HCT116 (cell line): ENCODE measurements around the gene CALML4. TPM values are rescaled to one million over a fixed set of nuclear protein-coding genes. Genes with fewer than 3 reads are reported as not detected.

ENCODE experiments used
- ATAC-seq: fragments of 200-7000 bp; cut with Tn5 transposase; 2 replicates; pipeline ENCODE4 v1.9.1; 2020; ENCODE audit warnings: mild to moderate bottlenecking, moderate library complexity
- BruUV-seq: library from RNA; stranded (reverse); fragments of 400-500 nt; replicated peaks from 2 replicates; lab custom pipeline; 2021; lab: Mats Ljungman, UMichigan
- CTCF ChIA-PET: fragments of 300-600 bp; sonication (Branson Sonifier 250); formaldehyde crosslinking; loops from one replicate; lab custom pipeline; 2021; ENCODE audit warnings: antibody characterized with exemption; lab: Charles Lee
- POLR2A ChIA-PET: fragments of 300-600, 350-600 bp; sonication (Branson Sonifier 250); formaldehyde crosslinking; loops from one replicate; lab custom pipeline; 2021; ENCODE audit warnings: antibody characterized with exemption; lab: Charles Lee
- RAD21 ChIA-PET, 2 experiments: fragments of 300-600 bp; sonication (Branson Sonifier 250); formaldehyde crosslinking; loops; one replicate each; lab custom pipeline; 2023; ENCODE audit warnings: low total read pairs in 2 of 2; ENCODE audit not compliant: uncharacterized antibody in 2 of 2, unreplicated experiment in 2 of 2, low non-redundant PET in 1 of 2; lab: Charles Lee
- DNase-seq: peaks from one replicate; pipeline ENCODE4 v3.0.0-alpha.2; 2010; ENCODE audit warnings: low read depth, low spot score
- H2AFZ ChIP-seq: fragments of 200-600 bp; shearing (Covaris generic), sonication (generic); 2 replicates; pipeline ENCODE4 v1.6.1; 2017; ENCODE audit warnings: low read depth, mixed run types, mixed read lengths, antibody characterized with exemption, low read length; ENCODE audit not compliant: poor library complexity, severe bottlenecking
- H3K27ac ChIP-seq: 2 replicates; pipeline ENCODE4 v1.5.1; 2012; ENCODE audit warnings: low read depth, low read length
- H3K27me3 ChIP-seq: fragments of 200-600 bp; sonication (generic); 2 replicates; pipeline ENCODE4 v1.6.1; 2016; ENCODE audit warnings: mixed run types, low read length, mixed read lengths; ENCODE audit not compliant: insufficient read depth
- H3K36me3 ChIP-seq, 2 experiments: fragments of 200-500 bp in 1 of 2; fragments of 200-600 bp in 1 of 2; sonication (Bioruptor generic) in 1 of 2; sonication (generic) in 1 of 2; 2 replicates each; pipeline versions ENCODE4 v1.5.1 to v1.6.1; 2014 to 2016; ENCODE audit warnings: low read length in 2 of 2, inconsistent platforms in 1 of 2, mixed read lengths in 1 of 2, mixed run types in 1 of 2; ENCODE audit not compliant: insufficient read depth in 2 of 2, control insufficient read depth in 1 of 2
- H3K4me1 ChIP-seq, 2 experiments: fragments of 200-600 bp in 1 of 2; sonication (generic) in 1 of 2; 2 replicates each; pipeline versions ENCODE4 v1.5.1 to v1.6.1; 2012 to 2017; ENCODE audit warnings: low read length in 2 of 2, inconsistent platforms in 1 of 2, mild to moderate bottlenecking in 1 of 2, mixed read lengths in 1 of 2, mixed run types in 1 of 2, moderate library complexity in 1 of 2; ENCODE audit not compliant: insufficient read depth in 2 of 2, control insufficient read depth in 1 of 2
- H3K4me2 ChIP-seq: fragments of 200-600 bp; sonication (generic); 2 replicates; pipeline ENCODE4 v1.6.1; 2017; ENCODE audit warnings: mixed run types, low read length, mixed read lengths
- H3K4me3 ChIP-seq, 2 experiments: fragments of 200-600 bp in 1 of 2; sonication (generic) in 1 of 2; replicated peaks in 1 of 2; 2 replicates each; pipeline ENCODE4 v1.5.1; 2011 to 2016; ENCODE audit warnings: low read length in 2 of 2, control low read depth in 1 of 2, low read depth in 1 of 2, mild to moderate bottlenecking in 1 of 2, mixed read lengths in 1 of 2, mixed run types in 1 of 2
- H3K79me2 ChIP-seq: fragments of 200-600 bp; sonication (generic); 2 replicates; pipeline ENCODE4 v1.6.1; 2017; ENCODE audit warnings: mild to moderate bottlenecking, mixed run types, low read length, moderate library complexity, mixed read lengths; ENCODE audit not compliant: insufficient read depth
- H3K9ac ChIP-seq: fragments of 200-600 bp; sonication (generic); 2 replicates; pipeline ENCODE4 v1.6.1; 2016; ENCODE audit warnings: low read length, mixed read lengths
- H3K9me2 ChIP-seq: fragments of 200-600 bp; sonication (generic), shearing (Covaris generic); 2 replicates; pipeline ENCODE4 v1.6.1; 2017; ENCODE audit warnings: mixed run types, mild to moderate bottlenecking, moderate library complexity; ENCODE audit not compliant: insufficient read depth
- H3K9me3 ChIP-seq, 2 experiments: fragments of 200-500 bp in 1 of 2; fragments of 200-600 bp in 1 of 2; sonication (Bioruptor generic) in 1 of 2; sonication (generic) in 1 of 2; 2 replicates each; pipeline ENCODE4 v1.6.1; 2014 to 2017; ENCODE audit warnings: low read length in 2 of 2, mixed read lengths in 2 of 2, inconsistent platforms in 1 of 2, low read depth in 1 of 2, mild to moderate bottlenecking in 1 of 2, mixed run types in 1 of 2, moderate library complexity in 1 of 2; ENCODE audit not compliant: control insufficient read depth in 1 of 2, insufficient read depth in 1 of 2
- H4K20me1 ChIP-seq: fragments of 200-600 bp; sonication (generic), shearing (Covaris generic); 2 replicates; pipeline ENCODE4 v1.6.1; 2017; ENCODE audit warnings: mixed run types, mild to moderate bottlenecking, moderate library complexity; ENCODE audit not compliant: insufficient read depth
- CBX3 ChIP-seq: IDR thresholded peaks from 2 replicates; pipeline ENCODE4 v1.6.1; 2012; ENCODE audit warnings: low read depth
- CEBPB ChIP-seq: IDR thresholded peaks from 2 replicates; pipeline ENCODE4 v1.6.1; 2012; ENCODE audit warnings: low read depth
- EGR1 ChIP-seq: IDR thresholded peaks from 2 replicates; pipeline ENCODE4 v1.6.1; 2012; ENCODE audit warnings: low read depth
- ELF1 ChIP-seq: IDR thresholded peaks from 2 replicates; pipeline ENCODE4 v1.6.1; 2012; ENCODE audit warnings: low read depth, borderline replicate concordance
- EZH2 ChIP-seq: fragments of 200-600 bp; sonication (generic); IDR thresholded peaks from 2 replicates; pipeline ENCODE4 v1.6.1; 2017; ENCODE audit warnings: antibody characterized with exemption, mixed run types
- EZH2phosphoT487 ChIP-seq: fragments of 200-600 bp; IDR thresholded peaks from 2 replicates; pipeline ENCODE4 v1.6.1; 2018; ENCODE audit warnings: antibody characterized with exemption, borderline replicate concordance
- FOSL1 ChIP-seq: IDR thresholded peaks from 2 replicates; pipeline ENCODE4 v1.6.1; 2012; ENCODE audit warnings: low read depth
- JUND ChIP-seq: IDR thresholded peaks from 2 replicates; pipeline ENCODE4 v1.6.1; 2012
- POLR2A ChIP-seq: IDR thresholded peaks from 2 replicates; pipeline ENCODE4 v1.7.0; 2011; ENCODE audit warnings: borderline replicate concordance; ENCODE audit not compliant: insufficient read depth, insufficient read length; ENCODE audit errors: extremely low read depth
- POLR2AphosphoS5 ChIP-seq: IDR thresholded peaks from 2 replicates; pipeline ENCODE4 v1.6.1; 2011; ENCODE audit warnings: mild to moderate bottlenecking, low read depth, low read length, moderate library complexity
- SIN3A ChIP-seq: IDR thresholded peaks from 2 replicates; pipeline ENCODE4 v1.6.1; 2012; ENCODE audit warnings: low read depth
- SRF ChIP-seq: IDR thresholded peaks from 2 replicates; pipeline ENCODE4 v1.6.1; 2012; ENCODE audit warnings: low read depth
- TCF7L2 ChIP-seq: IDR thresholded peaks from 2 replicates; pipeline ENCODE4 v1.7.0; 2011; ENCODE audit warnings: borderline replicate concordance, inconsistent platforms; ENCODE audit not compliant: insufficient read depth, insufficient read length; ENCODE audit errors: extremely low read depth
- ZFX ChIP-seq: fragments of 450-650 bp; IDR thresholded peaks from 2 replicates; pipeline ENCODE4 v1.6.1; 2017
- ZNF274 ChIP-seq: fragments of 200-500 bp; sonication (Bioruptor generic); IDR thresholded peaks from 2 replicates; pipeline ENCODE4 v1.6.1; 2014; ENCODE audit warnings: mild to moderate bottlenecking, low read depth, low read length, inconsistent platforms
- intact Hi-C: fragments of 100-400 bp; cut with micrococcal nuclease; formaldehyde crosslinking; loops from 2 replicates; pipeline ENCODE4 v1.10.0; 2022
- total RNA-seq: library from RNA; stranded (reverse); gene quantifications from one replicate; pipeline ENCODE4 v1.2.1, GENCODE V29; 2021; ENCODE audit not compliant: unreplicated experiment
- TF ChIP-seq, protein P1 (sequence below): IDR thresholded peaks from 2 replicates; pipeline ENCODE4 v1.6.1; 2011; ENCODE audit warnings: mild to moderate bottlenecking, low read length, moderate library complexity; ENCODE audit not compliant: insufficient replicate concordance; ENCODE audit errors: extremely low read depth
- TF ChIP-seq, protein P2 (sequence below), 3 experiments: fragments of 200-600 bp in 1 of 3; sonication (generic) in 1 of 3; IDR thresholded peaks in 2 of 3; conservative IDR thresholded peaks in 1 of 3; 2 replicates each; pipeline ENCODE4 v1.5.1; 2012 to 2017; ENCODE audit warnings: low read depth in 2 of 3, low read length in 2 of 3, antibody characterized with exemption in 1 of 3, borderline replicate concordance in 1 of 3, control low read depth in 1 of 3, mild to moderate bottlenecking in 1 of 3, mixed read lengths in 1 of 3, mixed run types in 1 of 3, moderate library complexity in 1 of 3; ENCODE audit not compliant: insufficient read depth in 1 of 3
- TF ChIP-seq, protein P3 (sequence below): IDR thresholded peaks from 2 replicates; pipeline ENCODE4 v1.6.1; 2012
- TF ChIP-seq, protein P4 (sequence below): IDR thresholded peaks from 2 replicates; pipeline ENCODE4 v1.6.1; 2012

CALML4 gene
- total RNA-seq, 1 experiment from 2014 or later, result 8.5 TPM

DNA sequence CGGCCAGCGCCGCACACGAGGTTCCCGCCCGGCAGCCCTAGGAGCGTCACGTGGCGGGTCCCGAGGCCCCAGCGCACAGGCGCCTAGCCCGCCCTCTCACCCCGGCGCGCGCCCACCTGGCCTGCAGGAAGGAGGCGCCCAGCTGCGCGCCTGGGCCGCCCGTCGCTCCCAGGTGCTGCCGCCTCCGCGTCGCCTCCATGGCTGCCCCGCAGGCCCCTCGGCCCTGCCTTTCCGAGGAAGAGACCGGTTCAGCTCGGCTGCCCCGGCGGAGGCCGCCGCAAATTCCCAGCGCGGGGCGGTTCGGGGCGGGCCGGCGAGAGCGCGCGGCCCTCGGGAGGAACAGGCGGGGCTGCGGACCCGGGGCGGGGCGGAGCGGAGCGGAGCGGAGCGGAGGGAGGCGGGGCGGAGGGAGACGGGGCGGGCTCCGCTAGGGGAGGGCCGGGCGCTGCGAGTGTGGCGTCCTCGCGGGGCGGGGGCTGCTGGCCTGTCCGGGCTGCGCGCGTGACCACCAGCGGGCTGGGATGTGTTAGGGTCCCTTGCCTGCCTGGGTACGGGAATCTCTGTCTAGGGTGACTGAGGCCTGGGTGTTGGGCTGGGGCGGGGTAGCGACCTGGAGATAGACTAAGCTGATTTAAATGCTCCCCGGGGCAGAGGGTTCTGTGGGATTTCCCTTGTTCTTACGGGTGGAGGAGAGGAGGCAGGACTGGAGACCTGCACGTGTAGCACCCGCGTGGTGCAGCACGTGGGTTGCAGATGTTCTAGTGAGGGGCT is 24.4 kb upstream of the CALML4 start, which contains the start of gene CLN6 (continued):
- TF ChIP-seq, protein P1, sequence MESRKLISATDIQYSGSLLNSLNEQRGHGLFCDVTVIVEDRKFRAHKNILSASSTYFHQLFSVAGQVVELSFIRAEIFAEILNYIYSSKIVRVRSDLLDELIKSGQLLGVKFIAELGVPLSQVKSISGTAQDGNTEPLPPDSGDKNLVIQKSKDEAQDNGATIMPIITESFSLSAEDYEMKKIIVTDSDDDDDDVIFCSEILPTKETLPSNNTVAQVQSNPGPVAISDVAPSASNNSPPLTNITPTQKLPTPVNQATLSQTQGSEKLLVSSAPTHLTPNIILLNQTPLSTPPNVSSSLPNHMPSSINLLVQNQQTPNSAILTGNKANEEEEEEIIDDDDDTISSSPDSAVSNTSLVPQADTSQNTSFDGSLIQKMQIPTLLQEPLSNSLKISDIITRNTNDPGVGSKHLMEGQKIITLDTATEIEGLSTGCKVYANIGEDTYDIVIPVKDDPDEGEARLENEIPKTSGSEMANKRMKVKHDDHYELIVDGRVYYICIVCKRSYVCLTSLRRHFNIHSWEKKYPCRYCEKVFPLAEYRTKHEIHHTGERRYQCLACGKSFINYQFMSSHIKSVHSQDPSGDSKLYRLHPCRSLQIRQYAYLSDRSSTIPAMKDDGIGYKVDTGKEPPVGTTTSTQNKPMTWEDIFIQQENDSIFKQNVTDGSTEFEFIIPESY, result no peak

DNA sequence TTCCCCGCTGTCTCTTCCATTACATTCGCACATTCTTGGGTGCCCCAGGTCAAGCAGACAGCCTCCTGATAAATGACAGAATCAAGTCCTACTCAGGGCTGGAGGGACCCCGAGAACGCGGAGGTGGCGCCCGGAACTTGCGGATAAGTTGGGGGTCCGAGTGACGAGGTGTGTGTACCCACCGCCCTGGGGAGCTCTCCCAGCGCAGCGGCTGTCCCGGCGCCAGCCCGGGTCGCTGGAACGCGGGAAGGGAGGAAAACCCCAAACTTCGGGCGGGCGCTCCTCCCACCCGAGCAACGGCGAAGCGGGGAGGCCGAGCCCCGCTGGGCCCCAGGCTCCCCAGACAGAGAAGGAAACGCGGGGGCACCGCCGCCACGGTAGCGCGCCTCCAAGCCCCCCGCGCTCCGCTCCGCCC is 23.8 kb upstream of the CALML4 start:
- CTCF ChIA-PET, result no interaction called here
- peak; percentile 23; the same call in 1 of the 2 replicates for ATAC-seq
- Histone ChIP-seq H3K4me2 (peak overlapping the region; percentile 98), H3K4me1 (peaks cover 10 to 27% of the 10 kb centered on the region in 2 experiments; a peak in 3 of 4 replicates), H3K27ac (peak overlapping the region; percentile 88), H3K79me2 (peaks cover 54% of the 10 kb centered on the region), H3K27me3 (no peaks in the 10 kb centered on the region), H3K9me2 (no peaks in the 10 kb centered on the region), H4K20me1 (no peaks in the 10 kb centered on the region; the same call in 1 of the 2 replicates), H3K4me3 (peak overlapping the region; percentile 85 to 94), H2AFZ (no peak overlapping the region)
- POLR2A ChIA-PET, result no interaction called here
- intact Hi-C loops, result no loop called here
- RAD21 ChIA-PET, result no interaction called here
- BruUV-seq, result no TSS peak
- no peak for DNase-seq
- no peak for TF ChIP-seq CEBPB
- TF ChIP-seq, protein P2, sequence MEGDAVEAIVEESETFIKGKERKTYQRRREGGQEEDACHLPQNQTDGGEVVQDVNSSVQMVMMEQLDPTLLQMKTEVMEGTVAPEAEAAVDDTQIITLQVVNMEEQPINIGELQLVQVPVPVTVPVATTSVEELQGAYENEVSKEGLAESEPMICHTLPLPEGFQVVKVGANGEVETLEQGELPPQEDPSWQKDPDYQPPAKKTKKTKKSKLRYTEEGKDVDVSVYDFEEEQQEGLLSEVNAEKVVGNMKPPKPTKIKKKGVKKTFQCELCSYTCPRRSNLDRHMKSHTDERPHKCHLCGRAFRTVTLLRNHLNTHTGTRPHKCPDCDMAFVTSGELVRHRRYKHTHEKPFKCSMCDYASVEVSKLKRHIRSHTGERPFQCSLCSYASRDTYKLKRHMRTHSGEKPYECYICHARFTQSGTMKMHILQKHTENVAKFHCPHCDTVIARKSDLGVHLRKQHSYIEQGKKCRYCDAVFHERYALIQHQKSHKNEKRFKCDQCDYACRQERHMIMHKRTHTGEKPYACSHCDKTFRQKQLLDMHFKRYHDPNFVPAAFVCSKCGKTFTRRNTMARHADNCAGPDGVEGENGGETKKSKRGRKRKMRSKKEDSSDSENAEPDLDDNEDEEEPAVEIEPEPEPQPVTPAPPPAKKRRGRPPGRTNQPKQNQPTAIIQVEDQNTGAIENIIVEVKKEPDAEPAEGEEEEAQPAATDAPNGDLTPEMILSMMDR (IDR thresholded peaks at IDR 0.05 in 2 of 3, conservative IDR thresholded peaks at IDR 0.05 in 1 of 3; ENCODE audit: borderline replicate concordance in 1 of 3, insufficient read depth in 1 of 3, low read depth in 2 of 3, low read length in 2 of 3), result no peak
- no peak for TF ChIP-seq EZH2
- TF ChIP-seq SRF, result no peak
- no peak for TF ChIP-seq JUND
- TF ChIP-seq EGR1, result no peak
- TF ChIP-seq ZFX, result no peak
- TF ChIP-seq, protein P1, result no peak
- no peak for TF ChIP-seq ZNF274
- TF ChIP-seq, protein P3, sequence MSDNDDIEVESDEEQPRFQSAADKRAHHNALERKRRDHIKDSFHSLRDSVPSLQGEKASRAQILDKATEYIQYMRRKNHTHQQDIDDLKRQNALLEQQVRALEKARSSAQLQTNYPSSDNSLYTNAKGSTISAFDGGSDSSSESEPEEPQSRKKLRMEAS, result no peak
- no peak for TF ChIP-seq SIN3A
- no peak for TF ChIP-seq POLR2AphosphoS5
- no peak for TF ChIP-seq CBX3
- no peak for TF ChIP-seq TCF7L2
- TF ChIP-seq ELF1, result no peak
- TF ChIP-seq FOSL1, result no peak
- TF ChIP-seq EZH2phosphoT487, result no peak
- TF ChIP-seq POLR2A, result no peak
- TF ChIP-seq, protein P4, sequence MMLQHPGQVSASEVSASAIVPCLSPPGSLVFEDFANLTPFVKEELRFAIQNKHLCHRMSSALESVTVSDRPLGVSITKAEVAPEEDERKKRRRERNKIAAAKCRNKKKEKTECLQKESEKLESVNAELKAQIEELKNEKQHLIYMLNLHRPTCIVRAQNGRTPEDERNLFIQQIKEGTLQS, result no peak
- TF ChIP-seq, all 23 proteins: peak for 0
- peak overlapping the region; percentile 90 for H3K9ac ChIP-seq
- H3K36me3 ChIP-seq, result peaks cover 0 to 5% of the 10 kb centered on the region in 2 experiments; a peak in 1 of 4 replicates
- H3K9me3 ChIP-seq, result no peaks in the 10 kb centered on the region
